Ovary (tissue), 3 donors: ENCODE results near the gene TRPM2.

Experiments
- POLR2A ChIP-seq: fragments of 450-650 bp; IDR thresholded peaks from one replicate; pipeline ENCODE4 v1.6.1; 2017; ENCODE audit warnings: antibody characterized with exemption, mild to moderate bottlenecking, moderate library complexity
- TF ChIP-seq, protein P1 (sequence below), 3 donors: fragments of 450-650 bp in 2 of 3; fragments of 200-600 bp in 1 of 3; IDR thresholded peaks; one replicate each; pipeline versions ENCODE4 v1.5.1 to v1.8.0; 2016 to 2022; ENCODE audit warnings: antibody characterized with exemption in 3 of 3, mild to moderate bottlenecking in 1 of 3
- donor health status: DM: no; HTN: no; CAD: no.

DNA sequence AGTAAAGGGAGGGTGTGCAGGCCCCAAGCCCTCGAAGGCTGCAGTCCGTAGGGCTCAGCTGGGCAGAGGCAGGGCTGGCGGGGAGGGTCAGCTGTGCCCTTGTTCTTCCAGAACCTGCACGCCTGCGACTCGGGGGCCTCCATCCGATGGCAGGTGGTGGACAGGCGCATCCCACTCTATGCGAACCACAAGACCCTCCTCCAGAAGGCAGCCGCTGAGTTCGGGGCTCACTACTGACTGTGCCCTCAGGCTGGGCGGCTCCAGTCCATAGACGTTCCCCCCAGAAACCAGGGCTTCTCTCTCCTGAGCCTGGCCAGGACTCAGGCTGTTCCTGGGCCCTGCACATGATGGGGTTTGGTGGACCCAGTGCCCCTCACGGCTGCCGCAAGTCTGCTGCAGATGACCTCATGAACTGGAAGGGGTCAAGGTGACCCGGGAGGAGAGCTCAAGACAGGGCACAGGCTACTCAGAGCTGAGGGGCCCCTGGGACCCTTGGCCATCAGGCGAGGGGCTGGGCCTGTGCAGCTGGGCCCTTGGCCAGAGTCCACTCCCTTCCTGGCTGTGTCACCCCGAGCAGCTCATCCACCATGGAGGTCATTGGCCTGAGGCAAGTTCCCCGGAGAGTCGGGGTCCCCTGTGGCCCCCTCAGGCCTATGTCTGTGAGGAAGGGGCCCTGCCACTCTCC, 88.3 kb downstream of the TRPM2 start:
- no peak for TF ChIP-seq POLR2A
- TF ChIP-seq, protein P1, sequence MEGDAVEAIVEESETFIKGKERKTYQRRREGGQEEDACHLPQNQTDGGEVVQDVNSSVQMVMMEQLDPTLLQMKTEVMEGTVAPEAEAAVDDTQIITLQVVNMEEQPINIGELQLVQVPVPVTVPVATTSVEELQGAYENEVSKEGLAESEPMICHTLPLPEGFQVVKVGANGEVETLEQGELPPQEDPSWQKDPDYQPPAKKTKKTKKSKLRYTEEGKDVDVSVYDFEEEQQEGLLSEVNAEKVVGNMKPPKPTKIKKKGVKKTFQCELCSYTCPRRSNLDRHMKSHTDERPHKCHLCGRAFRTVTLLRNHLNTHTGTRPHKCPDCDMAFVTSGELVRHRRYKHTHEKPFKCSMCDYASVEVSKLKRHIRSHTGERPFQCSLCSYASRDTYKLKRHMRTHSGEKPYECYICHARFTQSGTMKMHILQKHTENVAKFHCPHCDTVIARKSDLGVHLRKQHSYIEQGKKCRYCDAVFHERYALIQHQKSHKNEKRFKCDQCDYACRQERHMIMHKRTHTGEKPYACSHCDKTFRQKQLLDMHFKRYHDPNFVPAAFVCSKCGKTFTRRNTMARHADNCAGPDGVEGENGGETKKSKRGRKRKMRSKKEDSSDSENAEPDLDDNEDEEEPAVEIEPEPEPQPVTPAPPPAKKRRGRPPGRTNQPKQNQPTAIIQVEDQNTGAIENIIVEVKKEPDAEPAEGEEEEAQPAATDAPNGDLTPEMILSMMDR (IDR thresholded peaks at IDR 0.05) = no peak
